HG03175 (cell line): Measurements from ENCODE around the gene G0S2.
A peak's percentile ranks its signal among the peaks of the same experiment; 100 is the strongest.

Source experiments
- ATAC-seq: cut with Tn5 transposase; IDR thresholded peaks from one replicate; pipeline ENCODE4 v1.9.1; 2021; ENCODE audit warnings: mild to moderate bottlenecking, moderate library complexity; ENCODE audit not compliant: unreplicated experiment

G0S2 gene

GRCh38 chr1:209674957-209675564 is at the start of gene G0S2:
TSS of gene G0S2 (plus strand) at chr1:209675412. CDS start at chr1:209675685, 273 bp downstream.
- no peak for ATAC-seq

- ATAC-seq, result no peak
These were observed 49.4 kb upstream of the G0S2 start for GRCh38 chr1:209625791-209626285.

GRCh38 chr1:209626346-209627026 is 48.7 kb upstream of the G0S2 start:
- no peak for ATAC-seq

- ATAC-seq, result peak; percentile 28
These were observed 48.0 kb upstream of the G0S2 start for GRCh38 chr1:209627027-209627731.

- peak; percentile 79 for ATAC-seq
These were observed 47.4 kb upstream of the G0S2 start for GRCh38 chr1:209627732-209628196.

GRCh38 chr1:209628618-209629299 is 46.5 kb upstream of the G0S2 start:
- ATAC-seq, result no peak

- ATAC-seq, result no peak
These were observed 45.4 kb upstream of the G0S2 start for GRCh38 chr1:209629621-209630382.

- ATAC-seq, result no peak
These were observed 44.6 kb upstream of the G0S2 start for GRCh38 chr1:209630383-209631225.

- ATAC-seq, result no peak
These were observed 41.7 kb upstream of the G0S2 start for GRCh38 chr1:209633335-209633997.

GRCh38 chr1:209634005-209634737 is 41.0 kb upstream of the G0S2 start:
- ATAC-seq, result no peak

- no peak for ATAC-seq
These were observed 39.4 kb upstream of the G0S2 start for GRCh38 chr1:209635850-209636249.

GRCh38 chr1:209641832-209642172 is 33.4 kb upstream of the G0S2 start:
- ATAC-seq, result no peak

GRCh38 chr1:209642816-209643215 is 32.4 kb upstream of the G0S2 start:
- ATAC-seq, result no peak

GRCh38 chr1:209643285-209644020 is 31.8 kb upstream of the G0S2 start:
- ATAC-seq, result no peak

- no peak for ATAC-seq
These were observed 29.4 kb upstream of the G0S2 start for GRCh38 chr1:209645574-209646452.

- no peak for ATAC-seq
These were observed 28.7 kb upstream of the G0S2 start for GRCh38 chr1:209646558-209646957.

GRCh38 chr1:209647156-209647555 is 28.1 kb upstream of the G0S2 start:
- ATAC-seq, result no peak
